Tibial nerve (tissue), 4 donors: ENCODE results near the gene DMRTC1.
"Not testable (repeated sequence)": the region's sequence is repeated elsewhere in the genome, so short reads cannot be mapped to it uniquely, and the experiment has no call there.

ENCODE experiments used
- CTCF ChIP-seq, 5 experiments: fragments of 200-600 bp in 3 of 5; fragments of 450-650 bp in 2 of 5; sonication (generic) in 3 of 5; IDR thresholded peaks; one replicate each; pipeline ENCODE4 v1.5.1; 2016 to 2019; ENCODE audit warnings: antibody characterized with exemption in 5 of 5, mild to moderate bottlenecking in 3 of 5, moderate library complexity in 2 of 5
- EP300 ChIP-seq, 2 donors: sonication (generic); formaldehyde crosslinking; IDR thresholded peaks; one replicate each; pipeline ENCODE4 v1.6.1; 2017; ENCODE audit warnings: antibody characterized with exemption in 2 of 2, mild to moderate bottlenecking in 1 of 2
- POLR2A ChIP-seq, 2 donors: fragments of 450-650 bp; IDR thresholded peaks; one replicate each; pipeline ENCODE4 v1.6.1; 2017; ENCODE audit warnings: antibody characterized with exemption in 2 of 2, mild to moderate bottlenecking in 2 of 2, moderate library complexity in 2 of 2

GRCh38 chrX:72936455-72936854, 7.2 kb downstream of the DMRTC1 start:
- not testable (repeated sequence) for TF ChIP-seq CTCF, POLR2A, EP300 (IDR thresholded peaks at IDR 0.05)
